H9 (cell line): Measurements from ENCODE around the gene UMOD. TPM values are rescaled to one million over a fixed set of nuclear protein-coding genes. Genes with fewer than 3 reads are reported as not detected.

Experiments
- DNase-seq: peaks from one replicate; pipeline ENCODE4 v3.0.0-alpha.2; 2017
- H2AFZ ChIP-seq: one replicate; pipeline ENCODE4 v1.6.1; 2013; ENCODE audit warnings: mild to moderate bottlenecking, low read length, control low read depth, moderate library complexity
- H2AK5ac ChIP-seq: 2 replicates; pipeline ENCODE4 v1.6.1; 2013; ENCODE audit warnings: low read length, control low read depth, mixed read lengths; ENCODE audit not compliant: insufficient read length
- H2BK120ac ChIP-seq: one replicate; pipeline ENCODE4 v1.6.1; 2013; ENCODE audit warnings: low read depth, mild to moderate bottlenecking, low read length, control low read depth, inconsistent platforms; ENCODE audit not compliant: poor library complexity, severe bottlenecking
- H2BK12ac ChIP-seq: 2 replicates; pipeline ENCODE4 v1.6.1; 2013; ENCODE audit warnings: low read length, control low read depth, mixed read lengths, low read depth; ENCODE audit not compliant: insufficient read length
- H2BK15ac ChIP-seq: 2 replicates; pipeline ENCODE4 v1.6.1; 2013; ENCODE audit warnings: low read depth, low read length, control low read depth
- H2BK20ac ChIP-seq: one replicate; pipeline ENCODE4 v1.6.1; 2013; ENCODE audit warnings: low read depth, mild to moderate bottlenecking, low read length, control low read depth, inconsistent platforms; ENCODE audit not compliant: poor library complexity, severe bottlenecking
- H2BK5ac ChIP-seq: 2 replicates; pipeline ENCODE4 v1.6.1; 2013; ENCODE audit warnings: low read length, control low read depth, mixed read lengths; ENCODE audit not compliant: insufficient read length
- H3K14ac ChIP-seq: 2 replicates; pipeline ENCODE4 v1.6.1; 2013; ENCODE audit warnings: low read length, control low read depth; ENCODE audit not compliant: insufficient read depth
- H3K18ac ChIP-seq: 2 replicates; pipeline ENCODE4 v1.6.1; 2013; ENCODE audit warnings: low read depth, mild to moderate bottlenecking, mixed read lengths, low read length, control low read depth; ENCODE audit not compliant: insufficient read length
- H3K23ac ChIP-seq: 2 replicates; pipeline ENCODE4 v1.6.1; 2013; ENCODE audit warnings: low read length, control low read depth, mixed read lengths, low read depth; ENCODE audit not compliant: insufficient read length
- H3K23me2 ChIP-seq: 2 replicates; pipeline ENCODE4 v1.6.1; 2013; ENCODE audit warnings: low read depth, mild to moderate bottlenecking, mixed read lengths, low read length, control low read depth; ENCODE audit not compliant: insufficient read length, poor library complexity, severe bottlenecking
- H3K27ac ChIP-seq: 2 replicates; pipeline ENCODE4 v1.5.1; 2013; ENCODE audit warnings: low read length, control low read depth, mixed read lengths, low read depth; ENCODE audit not compliant: insufficient read length
- H3K27me3 ChIP-seq: 2 replicates; pipeline ENCODE4 v1.6.1; 2013; ENCODE audit warnings: low read length, control low read depth, inconsistent platforms; ENCODE audit not compliant: insufficient read depth
- H3K4ac ChIP-seq: 2 replicates; pipeline ENCODE4 v1.6.1; 2013; ENCODE audit warnings: low read depth, mild to moderate bottlenecking, control low read depth, inconsistent platforms, low read length, moderate library complexity
- H3K4me1 ChIP-seq: 2 replicates; pipeline ENCODE4 v1.6.1; 2013; ENCODE audit warnings: low read length, control low read depth, inconsistent platforms; ENCODE audit not compliant: insufficient read depth
- H3K4me2 ChIP-seq: 2 replicates; pipeline ENCODE4 v1.6.1; 2013; ENCODE audit warnings: low read length, control low read depth, mixed read lengths; ENCODE audit not compliant: insufficient read length, insufficient read depth
- H3K56ac ChIP-seq: 2 replicates; pipeline ENCODE4 v1.6.1; 2013; ENCODE audit warnings: low read depth, mild to moderate bottlenecking, mixed read lengths, low read length, control low read depth; ENCODE audit not compliant: insufficient read length
- H3K79me1 ChIP-seq: 2 replicates; pipeline ENCODE4 v1.6.1; 2013; ENCODE audit warnings: low read depth, mild to moderate bottlenecking, moderate library complexity, low read length, control low read depth, inconsistent platforms; ENCODE audit not compliant: insufficient read depth, poor library complexity, severe bottlenecking
- H3K79me2 ChIP-seq: 2 replicates; pipeline ENCODE4 v1.6.1; 2013; ENCODE audit warnings: low read length, control low read depth, inconsistent platforms; ENCODE audit not compliant: insufficient read depth
- H3K9ac ChIP-seq: 2 replicates; pipeline ENCODE4 v1.6.1; 2013; ENCODE audit warnings: low read length, control low read depth, mixed read lengths; ENCODE audit not compliant: insufficient read length; ENCODE audit errors: extremely low read depth
- H3K9me3 ChIP-seq: one replicate; pipeline ENCODE4 v1.6.1; 2013; ENCODE audit warnings: low read depth, low read length, inconsistent platforms; ENCODE audit not compliant: control insufficient read depth
- H3T11ph ChIP-seq: one replicate; pipeline ENCODE4 v1.6.1; 2013; ENCODE audit warnings: mild to moderate bottlenecking, low read length, control low read depth, inconsistent platforms
- H4K20me1 ChIP-seq: one replicate; pipeline ENCODE4 v1.6.1; 2013; ENCODE audit not compliant: control insufficient read depth, insufficient read length, insufficient read depth
- H4K5ac ChIP-seq: 2 replicates; pipeline ENCODE4 v1.6.1; 2013; ENCODE audit warnings: low read depth, mild to moderate bottlenecking, mixed read lengths, low read length, control low read depth; ENCODE audit not compliant: insufficient read length
- H4K8ac ChIP-seq: replicated peaks from 2 replicates; pipeline ENCODE4 v1.6.1; 2013; ENCODE audit warnings: low read length, control low read depth, mixed read lengths, low read depth; ENCODE audit not compliant: insufficient read length
- H4K91ac ChIP-seq: 2 replicates; pipeline ENCODE4 v1.6.1; 2013; ENCODE audit warnings: low read depth, mild to moderate bottlenecking, moderate library complexity, mixed read lengths, low read length, control low read depth; ENCODE audit not compliant: insufficient read length
- H3K27ac Mint-ChIP-seq, 3 experiments: 2 replicates in 2 of 3; 3 replicates in 1 of 3; pipeline ENCODE4 v1.8.0; 2020 to 2021; ENCODE audit warnings: mixed read lengths in 3 of 3, mild to moderate bottlenecking in 1 of 3, moderate library complexity in 1 of 3
- H3K27me3 Mint-ChIP-seq: 2 replicates; pipeline ENCODE4 v1.8.0; 2021; ENCODE audit warnings: low read depth, mild to moderate bottlenecking, moderate library complexity, mixed read lengths
- H3K36me3 Mint-ChIP-seq, 3 experiments: 2 replicates in 2 of 3; 3 replicates in 1 of 3; pipeline ENCODE4 v1.8.0; 2020 to 2021; ENCODE audit warnings: low read depth in 3 of 3, mixed read lengths in 3 of 3; ENCODE audit not compliant: insufficient read depth in 1 of 3
- H3K4me1 Mint-ChIP-seq, 2 experiments: 2 replicates each; pipeline ENCODE4 v1.8.0; 2020; ENCODE audit warnings: mixed read lengths in 2 of 2
- H3K4me3 Mint-ChIP-seq, 2 experiments: 2 replicates in 1 of 2; 3 replicates in 1 of 2; pipeline ENCODE4 v1.8.0; 2020 to 2021; ENCODE audit warnings: mild to moderate bottlenecking in 2 of 2, mixed read lengths in 2 of 2, moderate library complexity in 1 of 2
- H3K9me3 Mint-ChIP-seq, 2 experiments: 2 replicates in 1 of 2; 3 replicates in 1 of 2; pipeline ENCODE4 v1.8.0; 2020; ENCODE audit warnings: mild to moderate bottlenecking in 2 of 2, mixed read lengths in 2 of 2, moderate library complexity in 1 of 2
- CTCF ChIP-seq: fragments of 200-600 bp; sonication (generic); conservative IDR thresholded peaks from 3 replicates; pipeline ENCODE4 v1.8.0; 2021; ENCODE audit warnings: antibody characterized with exemption, mild to moderate bottlenecking
- WGBS: extraction: QIAGEN DNeasy Blood & Tissue Kit; methylation state at CpG from one replicate; pipeline ENCODE4 v1.1.7; 2013; ENCODE audit warnings: missing lambda C conversion rate, low lambda C conversion rate, mixed read lengths; ENCODE audit not compliant: insufficient read length; ENCODE audit errors: extremely low coverage; 5-methylcytosine and 5-hydroxymethylcytosine counted together
- total RNA-seq: library from RNA; stranded (reverse); gene quantifications from 2 replicates; pipeline ENCODE4 v1.2.1, GENCODE V29; 2021

The UMOD gene
- total RNA-seq, 1 experiment from 2014 or later: not detected

GRCh38 chr16:20298452-20298851, 54.1 kb downstream of the UMOD start:
- peaks cover 3% of the 10 kb centered on the region; the same call in 1 of the 2 replicates for H3K27me3 Mint-ChIP-seq
- Histone ChIP-seq H3K4me2 (no peak overlapping the region), H3K23me2 (no peaks in the 10 kb centered on the region), H2BK20ac (no peak overlapping the region), H3K27me3 (no peaks in the 10 kb centered on the region), H2BK5ac (no peak overlapping the region), H3K9ac (no peak overlapping the region), H2AFZ (no peak overlapping the region), H3K56ac (no peak overlapping the region), H3K9me3 (no peaks in the 10 kb centered on the region), H3K4ac (no peak overlapping the region), H4K5ac (no peak overlapping the region), H3K4me1 (no peaks in the 10 kb centered on the region), H2BK15ac (no peak overlapping the region), H2BK12ac (no peak overlapping the region), H3K27ac (no peak overlapping the region), H2BK120ac (no peak overlapping the region), H4K8ac (no peak overlapping the region), H3K79me2 (no peaks in the 10 kb centered on the region), H3K14ac (no peak overlapping the region), H3K79me1 (no peaks in the 10 kb centered on the region), H3K18ac (no peak overlapping the region), H3T11ph (no peak overlapping the region), H4K20me1 (no peaks in the 10 kb centered on the region), H2AK5ac (no peak overlapping the region), H4K91ac (no peak overlapping the region), H3K23ac (no peak overlapping the region)
- no peak for DNase-seq
- peaks cover 12% of the 10 kb centered on the region in 2 experiments for H3K4me1 Mint-ChIP-seq
- no peak for TF ChIP-seq CTCF
- no peak overlapping the region; a peak in 1 of 5 replicates for H3K4me3 Mint-ChIP-seq
- WGBS: 100% methylated on average over 1 of the region's 5 CpGs
- no peaks in the 10 kb centered on the region for H3K9me3 Mint-ChIP-seq
- no peaks in the 10 kb centered on the region for H3K36me3 Mint-ChIP-seq
- no peak overlapping the region for H3K27ac Mint-ChIP-seq
